Skeletal muscle cell (primary cell): ENCODE measurements around the gene UCN3.
A peak's percentile ranks its signal among the peaks of the same experiment; 100 is the strongest.
"Not testable (repeated sequence)": the region's sequence is repeated elsewhere in the genome, so short reads cannot be mapped to it uniquely, and the experiment has no call there.

ENCODE experiments used
- DNase-seq: peaks from one replicate; pipeline ENCODE4 v3.0.0-alpha.2; 2010; ENCODE audit warnings: low read depth
- H3K4me3 ChIP-seq: 2 replicates; pipeline ENCODE4 v1.5.1; 2011; ENCODE audit warnings: low read depth, mild to moderate bottlenecking, control low read depth, low read length, moderate library complexity

UCN3 gene

GRCh38 chr10:5400468-5401240 is 35.9 kb downstream of the UCN3 start:
- no peak for DNase-seq
- H3K4me3 ChIP-seq: no peak overlapping the region

GRCh38 chr10:5402798-5403197 is 38.0 kb downstream of the UCN3 start:
- H3K4me3 ChIP-seq: no peak overlapping the region
- DNase-seq: no peak

GRCh38 chr10:5404208-5405041 is 39.7 kb downstream of the UCN3 start, which contains the start of gene TUBAL3:
Gene TUBAL3, minus strand, starts transcription at chr10:5404828. Its CDS starts 36 bp downstream, at chr10:5404792.
- DNase-seq: no peak
- no peak within 1 kb of the TSS for H3K4me3 ChIP-seq

- DNase-seq: no peak
- no peak overlapping the region for H3K4me3 ChIP-seq
Measured at GRCh38 chr10:5406918-5407317, 42.2 kb downstream of the UCN3 start.

- H3K4me3 ChIP-seq, DNase-seq: not testable (repeated sequence)
Measured at GRCh38 chr10:5410787-5411186, 46.0 kb downstream of the UCN3 start.

- DNase-seq: no peak
Measured at GRCh38 chr10:5411941-5412276, 47.1 kb downstream of the UCN3 start.

GRCh38 chr10:5412277-5412941 is 47.6 kb downstream of the UCN3 start, which contains the start of gene NET1:
Gene NET1, plus strand, starts transcription at chr10:5412557. Its CDS starts 136 bp downstream, at chr10:5412693.
- peak within 1 kb of the TSS; percentile 90 for H3K4me3 ChIP-seq

More at GRCh38 chr10:5411941-5412276, 47.1 kb downstream of the UCN3 start:
- peak overlapping the region; percentile 90 for H3K4me3 ChIP-seq

GRCh38 chr10:5413012-5413938 is 48.5 kb downstream of the UCN3 start:
- DNase-seq: peak; percentile 14

More at GRCh38 chr10:5412277-5412941, 47.6 kb downstream of the UCN3 start, which contains the start of gene NET1:
- DNase-seq: peak; percentile 45

GRCh38 chr10:5416981-5417380 is 52.2 kb downstream of the UCN3 start:
- no peak overlapping the region for H3K4me3 ChIP-seq
- DNase-seq: no peak

More at GRCh38 chr10:5413012-5413938, 48.5 kb downstream of the UCN3 start:
- peak overlapping the region; percentile 90 for H3K4me3 ChIP-seq

GRCh38 chr10:5418584-5418983 is 53.8 kb downstream of the UCN3 start:
- no peak for DNase-seq
- no peak overlapping the region for H3K4me3 ChIP-seq

- H3K4me3 ChIP-seq: no peak overlapping the region
- no peak for DNase-seq
Measured at GRCh38 chr10:5419466-5420094, 54.8 kb downstream of the UCN3 start.

GRCh38 chr10:5423771-5424170 is 59.0 kb downstream of the UCN3 start:
- no peak for DNase-seq
- no peak overlapping the region for H3K4me3 ChIP-seq
